Large intestine (tissue), 12 donors: Measurements from ENCODE around the gene KIF6. TPM values are rescaled to one million over a fixed set of nuclear protein-coding genes. Genes with fewer than 3 reads are reported as not detected.

ENCODE experiments used
- DNase-seq, 2 donors: peaks; one replicate each; pipeline versions ENCODE4 v3.0.0 to v3.0.0-alpha.2; 2013
- H3K27ac ChIP-seq: one replicate; pipeline ENCODE4 v1.5.1; 2013; ENCODE audit warnings: low read length
- H3K27me3 ChIP-seq: 2 replicates; pipeline ENCODE4 v1.6.1; 2013; ENCODE audit warnings: low read length; ENCODE audit not compliant: control insufficient read depth, insufficient read depth
- H3K36me3 ChIP-seq: 2 replicates; pipeline ENCODE4 v1.6.1; 2013; ENCODE audit warnings: low read length; ENCODE audit not compliant: control insufficient read depth, insufficient read depth
- H3K4me1 ChIP-seq: one replicate; pipeline ENCODE4 v1.6.1; 2013; ENCODE audit warnings: low read length; ENCODE audit not compliant: control insufficient read depth, insufficient read depth
- H3K4me3 ChIP-seq: one replicate; pipeline ENCODE4 v1.5.1; 2013; ENCODE audit warnings: low read length
- H3K9me3 ChIP-seq: one replicate; pipeline ENCODE4 v1.6.1; 2013; ENCODE audit warnings: mild to moderate bottlenecking, low read depth, low read length, moderate library complexity; ENCODE audit not compliant: control insufficient read depth
- WGBS: methylation state at CpG from one replicate; pipeline ENCODE4 v1.1.5; 2013; ENCODE audit warnings: low lambda C conversion rate; ENCODE audit not compliant: insufficient coverage; 5-methylcytosine and 5-hydroxymethylcytosine counted together
- long read RNA-seq, 11 donors: transcript quantifications; one replicate each; lab custom pipeline, GENCODE V29; 2026
- polyA plus RNA-seq: library from polyadenylated mRNA; unstranded; fragments of 120-200 nt; gene quantifications from one replicate; pipeline ENCODE4 v1.2.1, GENCODE V29; 2013

The KIF6 gene
- 0.70 TPM for polyA plus RNA-seq
- long read RNA-seq, donor 1, result 0 reads
- long read RNA-seq, donor 2, result 0 reads
- long read RNA-seq, donor 3, result 0 reads
- long read RNA-seq, donor 4, result 0 reads
- long read RNA-seq, donor 5, result 0 reads
- long read RNA-seq, donor 6, result 0 reads
- long read RNA-seq, donor 7, result 0 reads
- long read RNA-seq, donor 8, result 0 reads
- long read RNA-seq, donor 9, result 0 reads
- long read RNA-seq, donor 10, result 0 reads
- long read RNA-seq, donor 11, result 0 reads

- WGBS, result no CpG with 5 or more reads among the region's 58 CpGs
- Histone ChIP-seq H3K27me3 (no peaks in the 10 kb centered on the region), H3K4me3 (peak within 1 kb of the TSS; percentile 70), H3K9me3 (no peaks in the 10 kb centered on the region), H3K4me1 (peaks cover 3% of the 10 kb centered on the region), H3K27ac (no peak within 1 kb of the TSS), H3K36me3 (no peaks in the 10 kb centered on the region)
- peak; percentile 83 to 87 for DNase-seq
Observed at GRCh38 chr6:39724787-39725631, at the start of gene KIF6. Gene KIF6, minus strand, starts transcription at chr6:39725408. Its CDS starts 98 bp downstream, at chr6:39725310.

GRCh38 chr6:39773782-39774181, 48.6 kb upstream of the KIF6 start:
- Histone ChIP-seq H3K4me1 (no peaks in the 10 kb centered on the region), H3K4me3 (no peak overlapping the region), H3K27ac (no peak overlapping the region), H3K9me3 (no peaks in the 10 kb centered on the region), H3K27me3 (peaks cover 2% of the 10 kb centered on the region), H3K36me3 (no peaks in the 10 kb centered on the region)
- DNase-seq, result no peak
- 100% methylated on average over 1 of the region's 2 CpGs for WGBS

GRCh38 chr6:39772559-39773273, 47.5 kb upstream of the KIF6 start:
- WGBS, result 100% methylated on average over 1 of the region's 6 CpGs
- H3K9me3 ChIP-seq, result no peaks in the 10 kb centered on the region
- H3K4me1 ChIP-seq, result no peaks in the 10 kb centered on the region
- peak overlapping the region; percentile 8 for H3K27ac ChIP-seq
- H3K4me3 ChIP-seq, result no peak overlapping the region
- no peaks in the 10 kb centered on the region for H3K36me3 ChIP-seq
- H3K27me3 ChIP-seq, result peaks cover 2% of the 10 kb centered on the region
- peak in 1 of 2 donors; percentile 24 for DNase-seq

- Histone ChIP-seq H3K27ac (no peak overlapping the region), H3K4me3 (no peak overlapping the region), H3K9me3 (no peaks in the 10 kb centered on the region), H3K27me3 (peaks cover 2% of the 10 kb centered on the region), H3K4me1 (no peaks in the 10 kb centered on the region), H3K36me3 (no peaks in the 10 kb centered on the region)
- no peak for DNase-seq
- no CpG with 5 or more reads among the region's 4 CpGs for WGBS
Observed at GRCh38 chr6:39770446-39770845, 45.2 kb upstream of the KIF6 start.

- H3K4me3 ChIP-seq, result no peak overlapping the region
- 75% methylated on average over 1 of the region's 5 CpGs for WGBS
- DNase-seq, result no peak
- H3K36me3 ChIP-seq, result no peaks in the 10 kb centered on the region
- no peaks in the 10 kb centered on the region for H3K4me1 ChIP-seq
- H3K27me3 ChIP-seq, result peaks cover 2% of the 10 kb centered on the region
- H3K9me3 ChIP-seq, result no peaks in the 10 kb centered on the region
- no peak overlapping the region for H3K27ac ChIP-seq
Observed at GRCh38 chr6:39769012-39769411, 43.8 kb upstream of the KIF6 start.

- WGBS, result 90% methylated on average over 2 of the region's 3 CpGs
- no peaks in the 10 kb centered on the region for H3K9me3 ChIP-seq
- no peaks in the 10 kb centered on the region for H3K36me3 ChIP-seq
- no peak overlapping the region for H3K27ac ChIP-seq
- H3K4me3 ChIP-seq, result no peak overlapping the region
- peaks cover 2% of the 10 kb centered on the region for H3K27me3 ChIP-seq
- no peak for DNase-seq
- no peaks in the 10 kb centered on the region for H3K4me1 ChIP-seq
Observed at GRCh38 chr6:39765508-39766065, 40.4 kb upstream of the KIF6 start.

GRCh38 chr6:39760226-39760952, 35.2 kb upstream of the KIF6 start:
- H3K4me1 ChIP-seq, result no peaks in the 10 kb centered on the region
- H3K27me3 ChIP-seq, result no peaks in the 10 kb centered on the region
- H3K27ac ChIP-seq, result no peak overlapping the region
- no peaks in the 10 kb centered on the region for H3K9me3 ChIP-seq
- H3K36me3 ChIP-seq, result no peaks in the 10 kb centered on the region
- WGBS, result 100% methylated on average over 1 of the region's 3 CpGs
- H3K4me3 ChIP-seq, result no peak overlapping the region
- DNase-seq, result no peak

- H3K27me3 ChIP-seq, result no peaks in the 10 kb centered on the region
- H3K4me1 ChIP-seq, result no peaks in the 10 kb centered on the region
- H3K27ac ChIP-seq, result no peak overlapping the region
- H3K4me3 ChIP-seq, result no peak overlapping the region
- no peaks in the 10 kb centered on the region for H3K9me3 ChIP-seq
- H3K36me3 ChIP-seq, result no peaks in the 10 kb centered on the region
- no peak for DNase-seq
- WGBS, result 100% methylated on average over 1 of the region's 2 CpGs
Observed at GRCh38 chr6:39758905-39759605, 33.8 kb upstream of the KIF6 start.

GRCh38 chr6:39756582-39756981, 31.4 kb upstream of the KIF6 start:
- no peaks in the 10 kb centered on the region for H3K9me3 ChIP-seq
- H3K36me3 ChIP-seq, result no peaks in the 10 kb centered on the region
- no peak overlapping the region for H3K4me3 ChIP-seq
- H3K27ac ChIP-seq, result no peak overlapping the region
- no peaks in the 10 kb centered on the region for H3K27me3 ChIP-seq
- H3K4me1 ChIP-seq, result no peaks in the 10 kb centered on the region
- no peak for DNase-seq
- no CpG with 5 or more reads among the region's 2 CpGs for WGBS
